Stimulated activated CD8-positive, alpha-beta memory T cell treated with anti-CD3 and anti-CD28 coated beads, Interleukin-15, amount 100 ng/mL, for 1 hour (primary cell): ENCODE measurements around the gene ASTN2.

ENCODE experiments used
- DNase-seq: peaks from one replicate; pipeline ENCODE4 v3.0.0-alpha.2; 2020; ENCODE audit warnings: low read depth

The ASTN2 gene

GRCh38 chr9:116380496-116380995 is 1034.3 kb downstream of the ASTN2 start:
- no peak for DNase-seq

- no peak for DNase-seq
Observed at GRCh38 chr9:116379821-116380220, 1035.0 kb downstream of the ASTN2 start.

GRCh38 chr9:116378873-116379272 is 1036.0 kb downstream of the ASTN2 start:
- no peak for DNase-seq

GRCh38 chr9:116377179-116377798 is 1037.6 kb downstream of the ASTN2 start:
- DNase-seq: no peak
